Activated T-helper 1 cell treated with anti-CD3 and anti-CD28 coated beads, Interleukin-2, amount 50 U/mL, for 16 hours (primary cell): Measurements from ENCODE around the gene COL23A1.
"Not testable (repeated sequence)": the region's sequence is repeated elsewhere in the genome, so short reads cannot be mapped to it uniquely, and the experiment has no call there.

Experiments
- DNase-seq, 2 donors: peaks; one replicate each; pipeline ENCODE4 v3.0.0-alpha.2; 2020; ENCODE audit warnings: low read depth in 1 of 2, low spot score in 1 of 2

The COL23A1 gene

DNA sequence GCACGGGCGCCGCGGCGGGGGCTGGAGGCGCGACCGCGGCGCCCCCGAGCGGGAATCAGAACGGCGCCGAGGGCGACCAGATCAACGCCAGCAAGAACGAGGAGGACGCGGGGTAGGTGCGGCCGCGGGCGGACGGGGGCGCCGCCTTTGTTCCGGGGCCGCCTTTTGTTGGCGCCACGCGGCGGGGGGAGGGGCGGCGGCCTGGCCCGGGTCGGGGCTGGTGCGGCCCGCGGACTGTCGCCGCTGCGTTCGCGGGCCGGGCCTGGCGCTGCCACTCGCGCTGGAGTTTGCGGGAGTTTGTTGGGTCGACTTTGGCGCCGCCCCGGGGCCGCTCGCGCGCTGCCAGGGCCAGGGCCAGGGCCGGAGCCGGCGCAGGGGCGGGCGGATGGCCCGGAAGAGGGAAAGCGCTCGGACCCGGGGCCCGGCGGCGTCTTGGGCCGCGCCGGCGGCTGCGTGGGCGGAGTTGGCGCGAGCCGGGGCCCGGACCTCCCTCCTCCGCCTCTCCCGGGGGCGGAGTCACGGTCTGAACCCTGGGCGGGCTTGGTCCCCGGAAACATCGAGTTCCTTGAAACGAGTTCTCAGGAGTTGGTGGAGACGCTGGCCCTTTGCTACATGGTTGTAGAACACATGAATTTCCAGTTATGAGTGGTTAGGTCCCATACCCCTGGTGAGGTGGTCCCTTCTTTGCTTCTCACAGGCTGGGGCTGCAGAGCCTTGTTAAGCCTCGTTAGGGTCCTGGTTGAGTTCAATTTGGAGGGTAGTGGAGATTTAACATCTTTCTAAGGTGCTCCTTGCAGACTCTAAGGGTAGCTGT is 385.1 kb downstream of the COL23A1 start:
- peak; percentile 46 to 62 for DNase-seq

DNA sequence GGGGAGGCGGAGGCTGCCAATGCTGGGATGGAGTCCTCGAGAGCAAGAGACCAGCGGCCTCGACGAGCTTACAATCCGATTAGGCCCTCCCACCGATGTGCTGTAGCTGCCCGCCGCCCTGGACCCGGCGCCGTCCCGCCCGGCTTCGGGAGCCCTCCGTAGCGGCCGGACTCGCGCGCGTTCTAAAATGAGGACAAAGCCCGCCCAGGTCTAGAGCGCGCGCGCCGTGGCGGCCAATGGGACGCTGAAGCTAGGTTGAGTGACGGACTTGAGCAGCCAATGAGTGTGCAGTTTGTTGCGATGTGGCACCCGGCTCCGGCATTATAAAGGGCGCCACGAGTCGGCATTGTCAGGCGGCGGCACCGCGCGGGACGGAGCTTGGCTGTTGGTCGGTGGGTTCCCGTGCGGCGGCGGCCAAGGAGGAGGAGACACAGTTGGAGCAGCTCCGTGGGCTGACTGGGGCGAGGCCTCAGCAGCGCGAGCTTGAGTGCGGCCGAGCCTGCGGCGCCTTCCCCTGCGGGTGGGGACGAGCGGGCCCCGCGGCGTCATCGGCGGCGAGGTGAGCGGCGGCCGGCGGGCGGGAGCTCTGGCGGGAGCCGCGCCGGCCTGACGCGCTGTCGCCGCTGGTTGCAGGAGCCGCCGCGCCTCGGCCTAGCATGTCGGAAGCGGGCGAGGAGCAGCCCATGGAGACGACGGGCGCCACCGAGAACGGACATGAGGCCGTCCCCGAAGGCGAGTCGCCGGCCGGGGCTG is 385.8 kb downstream of the COL23A1 start, which contains the start of gene HNRNPAB:
Gene HNRNPAB, plus strand, starts transcription at position 352 of the 753 bp plus-strand sequence. Its CDS starts 305 bp downstream, at position 657.
- DNase-seq = peak; percentile 90 to 93

DNA sequence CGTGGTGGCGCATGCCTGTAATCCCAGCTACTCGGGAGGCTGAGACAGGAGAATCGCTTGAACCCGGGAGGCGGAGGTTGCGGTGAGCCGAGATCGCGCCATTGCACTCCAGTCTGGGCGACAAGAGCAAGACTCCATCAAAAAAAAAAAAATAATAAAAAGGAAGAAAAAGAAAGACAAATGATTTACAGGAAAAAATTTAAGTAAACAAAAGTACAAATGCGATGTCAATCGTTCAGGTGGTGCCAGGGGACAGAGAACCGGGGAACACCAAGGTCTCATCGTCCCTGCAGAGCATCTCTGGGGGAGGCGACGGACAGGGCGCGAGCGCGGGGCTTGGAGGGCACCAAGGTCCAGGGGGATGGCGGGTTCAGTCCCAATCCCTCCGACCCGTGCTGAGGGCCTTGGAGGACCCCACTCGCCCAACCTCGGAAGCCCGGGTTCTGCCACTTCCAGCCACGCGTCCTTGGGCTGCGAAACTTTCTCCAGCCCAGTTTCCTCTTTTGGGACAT is 386.5 kb downstream of the COL23A1 start:
- peak in 1 of 2 donors; percentile 15 for DNase-seq

DNA sequence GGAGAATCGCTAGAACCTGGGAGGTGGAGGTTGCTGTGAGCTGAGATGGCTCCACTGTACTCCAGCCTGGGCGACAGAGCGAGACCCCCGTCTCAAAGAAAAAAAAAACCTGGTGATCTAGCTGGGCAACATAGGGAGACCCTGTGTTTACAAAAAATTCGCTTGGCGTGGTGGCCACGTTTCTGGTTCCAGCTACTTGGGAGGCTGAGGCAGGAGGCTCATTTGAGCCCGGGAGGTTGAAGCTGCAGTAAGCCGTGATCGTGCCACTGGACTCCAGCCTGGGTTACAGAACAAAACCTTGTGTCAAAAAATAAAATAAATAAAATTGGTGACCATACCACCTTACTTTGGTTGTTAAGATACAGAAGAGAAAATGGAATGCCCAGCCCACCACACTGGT is 387.7 kb downstream of the COL23A1 start:
- DNase-seq = no peak

DNA sequence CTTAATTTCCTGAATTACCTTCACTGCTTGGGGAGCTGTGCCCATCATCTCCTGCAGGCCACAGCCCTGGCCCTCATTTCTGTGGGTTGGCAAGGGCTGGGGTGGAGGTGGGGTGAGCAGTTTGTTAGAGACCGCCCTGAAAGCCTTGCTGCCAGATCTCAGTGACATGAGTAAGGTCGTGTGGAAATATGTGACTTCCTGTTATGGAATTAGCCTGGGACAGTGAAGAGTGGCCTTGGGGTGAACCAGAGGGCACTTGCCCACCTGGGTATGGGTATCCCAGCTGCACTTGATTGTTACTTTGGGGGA is 388.3 kb downstream of the COL23A1 start:
- DNase-seq = no peak

DNA sequence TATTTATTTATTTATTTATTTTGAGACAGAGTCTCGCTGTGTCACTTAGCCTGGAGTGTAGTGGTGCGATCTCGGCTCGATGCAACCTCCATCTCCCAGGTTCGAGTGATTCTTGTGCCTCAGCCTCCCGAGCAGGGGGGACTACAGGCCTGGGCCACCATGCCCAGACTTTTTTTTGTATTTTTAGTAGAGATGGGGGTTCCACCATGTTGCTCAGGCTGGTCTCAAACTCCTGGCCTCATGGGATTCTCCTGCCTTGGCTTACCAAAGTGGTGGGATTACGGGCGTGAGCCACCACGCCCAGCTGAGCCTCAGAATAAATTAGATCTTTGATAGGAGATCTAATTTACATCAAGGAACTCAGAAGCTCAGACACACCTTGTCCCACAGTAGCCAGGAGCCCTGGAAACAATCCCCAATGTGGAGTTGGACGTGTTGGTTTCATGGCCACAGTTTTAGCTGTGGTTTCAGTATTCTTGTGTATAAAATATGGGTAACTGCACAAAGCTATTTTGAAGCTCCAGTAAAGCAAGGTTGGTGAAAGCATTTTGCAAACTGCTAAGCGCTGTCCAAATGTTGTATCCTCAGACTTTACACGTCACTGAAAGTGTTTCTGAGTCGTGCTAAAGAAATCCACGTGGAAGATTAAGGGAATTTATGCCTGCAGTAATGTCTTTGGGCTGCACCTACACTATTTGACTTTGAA is 388.8 kb downstream of the COL23A1 start:
- DNase-seq = no peak

DNA sequence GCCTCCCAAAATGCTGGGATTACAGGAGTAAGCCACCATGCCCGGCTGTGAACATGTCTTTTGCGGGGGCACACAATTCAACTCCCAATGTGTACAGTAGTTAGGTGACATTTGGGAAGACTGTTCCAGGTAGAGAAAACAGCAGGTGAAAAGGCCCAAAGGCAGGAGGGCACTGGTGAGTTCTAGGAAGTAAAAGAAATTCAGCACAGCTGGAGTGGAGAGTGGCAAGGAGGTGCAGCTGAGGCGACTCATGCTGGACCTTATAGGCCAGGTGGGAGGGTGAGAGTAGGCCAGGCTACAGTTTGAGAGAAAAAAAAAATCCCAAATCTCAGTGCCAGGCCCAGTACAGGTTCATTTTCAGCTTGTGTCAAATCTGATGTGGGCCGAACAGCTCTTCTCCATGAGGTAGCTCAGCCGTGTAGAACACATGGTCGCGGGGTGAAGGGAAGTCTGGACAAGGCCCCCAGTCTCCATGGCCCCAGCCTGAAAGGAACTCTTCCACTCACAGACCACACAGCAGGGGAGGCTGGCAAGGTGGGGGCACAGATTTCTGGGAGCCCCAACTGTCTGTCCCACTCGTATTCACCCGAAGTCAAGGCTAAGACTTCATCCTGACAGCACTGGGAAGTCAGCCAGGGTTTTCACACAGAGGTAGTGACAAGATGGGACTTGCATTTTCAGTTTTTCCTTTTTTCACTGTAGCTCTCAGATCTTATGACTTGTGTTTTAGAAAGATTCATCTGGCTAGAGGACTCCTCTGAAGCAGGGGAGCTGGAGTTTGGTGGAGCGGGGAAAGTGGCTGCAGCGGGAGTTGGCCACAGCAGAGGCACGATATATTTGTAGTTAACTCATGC is 390.4 kb downstream of the COL23A1 start:
- no peak for DNase-seq

DNA sequence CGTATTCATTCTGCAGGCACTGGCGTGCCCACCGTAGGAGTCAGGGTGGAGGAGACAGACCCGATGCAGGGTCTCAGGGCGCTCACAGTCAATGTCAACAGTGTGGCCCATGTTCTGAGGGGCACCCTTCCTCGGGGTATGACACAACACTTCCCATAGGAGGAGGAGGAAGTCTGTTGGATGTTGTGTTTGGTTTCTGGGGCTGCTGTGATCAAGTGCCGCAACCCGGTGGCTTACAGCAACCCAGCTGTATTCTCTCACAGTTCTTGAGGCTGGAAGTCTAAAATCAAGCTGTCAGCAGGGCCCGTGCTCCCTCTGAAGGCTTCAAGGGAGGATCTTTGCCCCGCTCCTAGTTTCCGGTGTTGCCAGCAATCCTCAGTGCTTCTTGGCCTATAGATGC is 391.5 kb downstream of the COL23A1 start:
- DNase-seq = no peak

DNA sequence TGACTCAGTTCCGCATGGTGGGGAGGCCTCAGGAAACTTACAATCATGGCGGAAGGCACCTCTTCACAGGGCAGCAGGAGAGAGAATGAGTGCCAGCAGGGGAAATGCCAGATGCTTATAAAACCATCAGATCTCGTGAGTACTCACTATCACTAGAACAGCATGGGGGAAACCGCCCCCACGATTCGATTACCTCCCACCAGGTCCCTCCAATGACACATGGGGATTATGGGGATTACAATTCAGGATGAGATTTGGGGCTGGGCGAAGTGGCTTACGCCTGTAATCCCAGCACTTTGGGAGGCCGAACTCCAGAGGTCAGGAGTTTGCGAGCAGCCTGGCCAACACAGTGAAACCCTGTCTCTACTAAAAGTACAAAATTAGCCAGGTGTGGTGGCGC is 392.0 kb downstream of the COL23A1 start:
- not testable (repeated sequence) for DNase-seq

DNA sequence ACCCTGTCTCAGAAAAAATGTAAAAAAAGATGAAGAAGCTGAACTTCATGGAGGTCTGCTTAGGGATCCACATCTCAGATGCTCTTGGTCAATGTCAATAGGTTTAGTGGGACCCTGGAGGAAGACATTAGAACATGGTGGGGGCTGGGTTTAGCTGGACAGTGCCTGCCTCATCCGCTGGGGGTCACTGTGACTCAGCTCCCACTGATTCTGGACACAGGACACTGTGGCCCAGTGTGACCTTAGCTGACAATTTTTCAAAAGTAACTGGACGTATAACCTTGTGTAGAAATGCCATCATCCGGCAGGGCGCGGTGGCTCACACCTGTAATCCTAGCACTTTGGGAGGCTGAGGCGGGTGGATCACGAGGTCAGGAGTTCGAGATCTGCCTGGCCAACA is 393.2 kb downstream of the COL23A1 start:
- DNase-seq = no peak

DNA sequence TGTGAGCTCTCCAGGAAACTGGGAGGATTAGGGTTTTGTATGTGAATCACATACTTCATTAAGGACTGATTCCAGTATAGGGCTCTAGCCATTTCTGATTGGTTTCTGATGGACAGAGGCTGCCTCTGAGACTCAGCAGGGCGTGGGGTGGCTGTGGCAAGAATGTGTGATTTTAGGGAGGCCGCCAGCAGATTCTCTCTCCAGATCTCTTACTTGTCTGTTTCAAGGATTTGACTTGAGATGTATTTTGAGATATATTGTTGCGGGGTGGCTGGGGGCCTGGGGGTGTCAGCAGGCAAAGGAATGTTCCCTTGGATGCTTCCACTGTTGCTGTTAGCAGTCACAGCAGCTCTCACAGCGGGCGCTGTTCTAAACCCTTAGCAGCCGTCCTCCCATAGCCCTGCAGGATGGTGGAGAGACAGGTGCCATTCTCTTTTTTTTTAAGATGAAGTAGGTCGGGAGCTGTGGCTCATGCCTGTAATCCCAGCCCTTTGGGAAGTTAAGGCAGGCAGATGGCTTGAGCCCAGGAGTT is 393.8 kb downstream of the COL23A1 start:
- no peak for DNase-seq

DNA sequence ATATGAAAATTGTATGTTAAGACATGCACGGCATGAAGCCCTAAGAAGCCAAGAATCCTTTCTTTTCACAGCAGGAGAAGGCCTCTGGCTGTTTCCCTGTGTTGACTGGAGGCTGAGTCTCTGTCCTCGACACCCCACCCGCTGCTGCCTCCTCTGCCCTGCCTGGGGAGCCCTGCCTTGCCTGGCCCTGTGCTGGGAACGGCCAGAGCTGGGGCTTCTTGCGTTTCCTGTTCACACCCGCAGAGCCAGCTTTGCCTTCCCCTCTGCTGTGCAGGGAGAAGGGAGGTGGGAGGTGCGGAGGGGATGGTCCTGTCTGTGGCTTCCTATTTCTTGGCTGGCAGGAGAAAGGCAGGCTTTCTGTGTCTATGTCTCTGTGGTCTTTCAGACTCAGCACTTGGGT is 396.2 kb downstream of the COL23A1 start:
- DNase-seq = no peak

DNA sequence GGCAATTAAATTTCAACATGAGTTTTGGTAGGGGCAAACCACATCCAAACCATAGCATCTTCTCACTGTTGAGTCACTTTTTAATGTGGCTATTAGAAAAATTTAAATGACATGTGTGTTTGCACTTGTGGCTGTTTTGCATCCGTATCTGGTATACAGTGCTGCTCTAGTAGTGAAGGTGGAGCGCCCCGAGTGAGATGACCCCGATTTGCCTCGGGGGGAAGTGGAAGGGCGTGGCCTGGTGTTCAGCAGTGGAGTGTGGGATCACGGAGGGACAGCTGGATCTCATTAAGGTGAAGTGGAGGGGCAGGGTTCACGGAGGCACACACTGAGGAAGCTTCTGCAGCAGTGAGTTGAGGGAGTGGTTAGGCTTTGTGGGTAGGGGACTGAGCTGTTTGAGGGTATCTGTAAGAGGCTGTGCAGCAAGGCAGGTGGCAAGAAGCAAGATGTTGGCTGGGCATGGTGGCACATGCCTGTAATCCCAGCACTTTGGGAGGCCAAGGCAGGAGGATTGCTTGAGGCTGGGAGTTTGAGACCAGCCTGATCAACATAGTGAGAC is 396.9 kb downstream of the COL23A1 start:
- DNase-seq = no peak

DNA sequence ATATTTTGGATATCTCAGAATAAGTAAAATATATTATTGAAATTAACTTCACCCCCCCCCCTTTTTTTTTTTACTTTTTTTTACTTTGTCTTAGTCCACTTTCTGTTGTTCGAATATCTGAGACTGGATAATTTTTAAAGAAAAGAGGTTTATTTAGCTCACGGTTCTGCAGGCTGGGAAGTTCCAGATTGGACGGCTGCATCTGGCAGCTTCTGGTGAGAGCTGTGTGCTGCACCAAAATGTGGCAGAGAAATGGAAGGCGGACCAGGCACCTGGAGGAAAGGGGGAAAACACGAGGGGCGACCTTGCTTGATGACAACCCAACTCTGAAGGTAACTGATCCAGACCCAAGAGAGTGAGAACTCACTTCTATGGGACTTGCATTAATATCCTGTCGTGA is 397.4 kb downstream of the COL23A1 start:
- no peak for DNase-seq

DNA sequence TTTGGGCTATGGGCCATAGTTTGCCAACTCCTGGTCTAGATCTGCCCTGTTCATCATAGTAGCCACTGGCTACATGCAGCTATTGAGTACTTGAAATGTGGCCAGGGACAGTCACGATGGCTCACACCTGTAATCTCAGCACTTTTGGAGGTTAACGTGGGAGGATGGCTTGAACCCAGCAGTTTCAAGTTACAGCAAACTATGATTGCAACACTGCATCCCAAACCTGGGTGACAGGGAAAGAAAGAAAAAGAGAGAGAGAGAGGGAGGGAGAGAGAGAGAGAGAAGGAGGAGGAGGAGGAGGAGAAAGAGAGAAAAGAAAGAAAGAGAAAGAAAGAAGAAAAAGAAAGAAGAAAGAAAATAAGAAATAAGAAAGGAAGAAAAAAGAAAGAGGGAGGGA is 397.9 kb downstream of the COL23A1 start:
- no peak for DNase-seq

DNA sequence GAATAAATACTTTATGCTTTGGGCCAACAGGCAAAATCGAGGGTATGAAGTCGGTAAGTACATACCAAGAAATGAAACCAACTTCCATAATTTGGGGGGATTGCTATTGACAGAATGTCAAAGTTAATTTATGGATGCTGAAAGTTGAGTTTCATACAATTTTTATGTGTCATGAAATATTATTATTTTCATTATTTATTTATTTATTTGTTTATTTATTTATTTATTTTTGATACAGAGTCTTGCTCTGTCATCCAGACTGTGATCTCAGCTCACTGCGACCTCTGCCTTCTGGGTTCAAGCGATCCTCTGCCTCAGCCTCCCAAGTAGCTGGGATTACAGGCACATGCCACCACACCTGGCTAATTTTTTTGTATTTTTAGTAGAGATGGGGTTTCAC is 398.5 kb downstream of the COL23A1 start:
- DNase-seq = no peak

DNA sequence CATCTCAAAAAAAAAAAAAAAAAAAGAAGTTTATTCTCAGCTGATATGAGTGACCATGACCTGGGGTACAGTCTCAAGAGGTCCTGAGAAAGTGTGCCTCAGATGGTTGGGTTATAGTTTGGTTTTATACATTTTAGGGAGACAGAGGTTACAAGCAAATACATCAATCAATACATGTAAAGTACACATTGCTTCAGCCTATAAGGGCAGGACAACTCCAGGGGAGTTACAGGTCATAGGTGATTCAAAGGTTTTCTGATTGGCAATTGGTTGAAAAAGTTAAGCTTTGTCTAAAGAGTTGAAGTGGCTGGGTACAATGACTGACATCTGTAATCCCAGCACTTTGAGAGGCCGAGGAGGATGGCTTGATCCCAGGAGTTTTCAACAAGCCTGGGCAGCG is 400.8 kb downstream of the COL23A1 start:
- no peak for DNase-seq
